ENCODE data around the gene WASL. TPM values are rescaled to one million over a fixed set of nuclear protein-coding genes. Genes with fewer than 3 reads are reported as not detected.
A peak's percentile ranks its signal among the peaks of the same experiment; 100 is the strongest.

Gene WASL
- total and polyA plus RNA-seq, 7 donors: 32.4 to 80.5 (median 43.4) TPM

DNA sequence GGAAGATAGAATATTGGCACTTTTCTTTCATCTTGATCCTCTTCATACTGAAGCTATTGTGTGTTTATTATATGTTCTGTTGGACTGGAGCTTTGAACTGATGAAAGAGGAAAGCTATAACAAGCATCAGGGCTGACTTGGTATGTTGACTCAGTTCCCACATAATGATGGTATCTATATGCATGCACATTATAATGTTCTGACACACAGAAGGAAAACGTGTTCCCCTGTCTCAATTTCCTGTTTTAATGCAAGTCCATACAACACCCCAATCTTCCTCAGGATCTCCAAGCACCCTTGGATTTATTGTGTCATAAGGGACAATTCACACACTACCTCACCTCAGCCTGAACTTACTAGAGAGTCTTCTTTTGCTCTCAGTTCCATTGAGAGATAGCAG, 8.3 kb upstream of the WASL start:
- intact Hi-C loops (cut with DNase I): no loop called here
- Histone ChIP-seq H3K4me3 (no peak overlapping the region), H3K9me3 (no peaks in the 10 kb centered on the region), H3K4me1 (peaks cover 0 to 3% (median under 1%) of the 10 kb centered on the region in 4 donors), H3K27ac (no peak overlapping the region), H3K27me3 (no peaks in the 10 kb centered on the region), H3K36me3 (no peaks in the 10 kb centered on the region)
- WGBS, 2 donors: 61 to 66% methylated on average over 1 of the region's 1 CpG
- TF ChIP-seq EP300 (IDR thresholded peaks at IDR 0.05): no peak
- TF ChIP-seq POLR2A (IDR thresholded peaks at IDR 0.05): no peak
- TF ChIP-seq POLR2AphosphoS5 (IDR thresholded peaks at IDR 0.05): no peak
- TF ChIP-seq, protein P1, sequence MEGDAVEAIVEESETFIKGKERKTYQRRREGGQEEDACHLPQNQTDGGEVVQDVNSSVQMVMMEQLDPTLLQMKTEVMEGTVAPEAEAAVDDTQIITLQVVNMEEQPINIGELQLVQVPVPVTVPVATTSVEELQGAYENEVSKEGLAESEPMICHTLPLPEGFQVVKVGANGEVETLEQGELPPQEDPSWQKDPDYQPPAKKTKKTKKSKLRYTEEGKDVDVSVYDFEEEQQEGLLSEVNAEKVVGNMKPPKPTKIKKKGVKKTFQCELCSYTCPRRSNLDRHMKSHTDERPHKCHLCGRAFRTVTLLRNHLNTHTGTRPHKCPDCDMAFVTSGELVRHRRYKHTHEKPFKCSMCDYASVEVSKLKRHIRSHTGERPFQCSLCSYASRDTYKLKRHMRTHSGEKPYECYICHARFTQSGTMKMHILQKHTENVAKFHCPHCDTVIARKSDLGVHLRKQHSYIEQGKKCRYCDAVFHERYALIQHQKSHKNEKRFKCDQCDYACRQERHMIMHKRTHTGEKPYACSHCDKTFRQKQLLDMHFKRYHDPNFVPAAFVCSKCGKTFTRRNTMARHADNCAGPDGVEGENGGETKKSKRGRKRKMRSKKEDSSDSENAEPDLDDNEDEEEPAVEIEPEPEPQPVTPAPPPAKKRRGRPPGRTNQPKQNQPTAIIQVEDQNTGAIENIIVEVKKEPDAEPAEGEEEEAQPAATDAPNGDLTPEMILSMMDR (IDR thresholded peaks at IDR 0.05): no peak
- no peak for DNase-seq

DNA sequence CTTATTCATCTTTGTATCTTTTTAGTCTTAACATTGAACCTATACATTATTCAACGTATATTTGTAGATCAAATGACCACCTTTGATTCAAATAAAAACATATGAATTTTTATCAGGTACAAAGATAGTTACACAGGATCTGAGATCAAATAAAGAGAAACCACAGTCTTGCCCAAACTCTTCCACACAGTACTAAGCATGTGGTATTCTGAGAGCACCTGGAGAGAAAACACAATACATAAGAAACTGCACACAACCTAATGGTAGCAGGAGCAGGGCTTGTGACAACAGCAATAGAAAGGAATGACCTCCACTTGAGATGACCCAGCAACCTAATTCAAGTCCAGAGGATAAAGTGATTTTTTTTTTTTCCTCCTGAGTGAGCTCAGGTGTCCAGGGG, 6.5 kb upstream of the WASL start:
- 76 to 96% methylated on average over 1 of the region's 1 CpG for WGBS, 2 donors

DNA sequence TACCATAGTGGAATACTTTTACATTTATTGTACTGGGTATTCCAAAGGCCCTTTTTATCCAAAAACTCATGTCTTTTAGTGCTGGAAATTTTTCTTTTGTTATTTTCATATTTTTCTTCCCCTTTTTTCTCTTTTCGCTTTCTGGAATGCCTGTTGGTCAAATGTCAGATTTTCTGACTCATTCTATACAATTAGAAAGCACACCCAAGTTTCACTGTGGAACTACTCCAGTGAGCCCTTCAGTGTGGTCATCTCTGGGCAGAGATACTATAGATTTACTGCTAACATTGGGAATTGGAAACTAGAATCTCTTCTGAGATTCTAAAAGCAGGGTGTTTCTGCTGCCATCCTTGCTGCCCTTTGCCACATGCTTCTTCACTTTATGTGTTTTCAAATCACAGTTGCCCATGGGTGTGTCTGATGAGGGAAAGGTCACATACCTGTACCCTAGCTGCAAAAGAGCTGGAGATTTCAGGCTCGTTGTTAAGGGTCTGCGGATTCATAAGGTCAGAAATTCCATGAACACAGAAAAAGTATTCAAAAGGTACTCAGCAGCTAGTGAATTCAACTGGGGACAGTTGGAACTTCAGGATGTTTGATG, 5.6 kb upstream of the WASL start:
- Histone ChIP-seq H3K9me3 (no peaks in the 10 kb centered on the region), H3K27me3 (no peaks in the 10 kb centered on the region), H3K27ac (no peak overlapping the region), H3K4me3 (no peak overlapping the region), H3K4me1 (peaks cover 2 to 25% (median 17%) of the 10 kb centered on the region in 4 donors), H3K36me3 (no peaks in the 10 kb centered on the region)
- WGBS, 2 donors: 35 to 73% methylated on average over 3 of the region's 3 CpGs
- DNase-seq: no peak
- TF ChIP-seq, protein P1 (IDR thresholded peaks at IDR 0.05): no peak
- intact Hi-C loops (cut with DNase I): no loop called here

More for the DNA sequence above, 6.5 kb upstream of the WASL start:
- Histone ChIP-seq H3K27ac (no peak overlapping the region), H3K9me3 (no peaks in the 10 kb centered on the region), H3K36me3 (no peaks in the 10 kb centered on the region), H3K4me1 (peaks cover 0 to 17% (median 11%) of the 10 kb centered on the region in 4 donors), H3K27me3 (no peaks in the 10 kb centered on the region), H3K4me3 (no peak overlapping the region)
- intact Hi-C loops (cut with DNase I): no loop called here
- TF ChIP-seq EP300 (IDR thresholded peaks at IDR 0.05) (no peak), POLR2A (IDR thresholded peaks at IDR 0.05) (no peak), POLR2AphosphoS5 (IDR thresholded peaks at IDR 0.05) (no peak)
- TF ChIP-seq, protein P1 (IDR thresholded peaks at IDR 0.05): no peak
- no peak for DNase-seq

DNA sequence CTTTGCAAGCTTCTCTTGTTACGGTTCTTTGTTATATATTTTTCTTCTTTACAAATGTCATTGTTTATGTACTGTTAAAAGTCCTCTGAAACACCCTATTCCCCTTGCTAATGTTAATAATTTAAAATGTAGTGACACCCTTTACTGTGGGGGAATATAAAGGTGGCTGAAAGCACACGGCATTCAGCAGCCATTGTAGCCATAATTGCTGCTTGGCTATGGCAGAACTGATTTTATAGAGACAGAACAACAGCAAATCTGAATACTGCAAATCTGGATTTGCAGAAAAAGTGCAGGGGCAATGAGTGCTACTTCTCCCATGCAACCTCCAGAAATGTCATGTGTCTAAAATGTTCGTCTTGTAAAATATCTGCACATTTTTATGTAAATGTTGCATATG, 3.7 kb upstream of the WASL start:
- intact Hi-C loops (cut with DNase I): no loop called here
- TF ChIP-seq, protein P1 (IDR thresholded peaks at IDR 0.05): no peak
- TF ChIP-seq EP300 (IDR thresholded peaks at IDR 0.05): no peak
- TF ChIP-seq POLR2AphosphoS5 (IDR thresholded peaks at IDR 0.05): no peak
- TF ChIP-seq POLR2A (IDR thresholded peaks at IDR 0.05): no peak
- Histone ChIP-seq H3K27ac (no peak overlapping the region), H3K36me3 (no peaks in the 10 kb centered on the region), H3K4me3 (no peak overlapping the region), H3K27me3 (no peaks in the 10 kb centered on the region), H3K4me1 (peaks cover 2 to 25% (median 19%) of the 10 kb centered on the region in 4 donors), H3K9me3 (no peaks in the 10 kb centered on the region)
- no peak for DNase-seq
- WGBS, 2 donors: 89 to 92% methylated on average over 3 of the region's 3 CpGs

DNA sequence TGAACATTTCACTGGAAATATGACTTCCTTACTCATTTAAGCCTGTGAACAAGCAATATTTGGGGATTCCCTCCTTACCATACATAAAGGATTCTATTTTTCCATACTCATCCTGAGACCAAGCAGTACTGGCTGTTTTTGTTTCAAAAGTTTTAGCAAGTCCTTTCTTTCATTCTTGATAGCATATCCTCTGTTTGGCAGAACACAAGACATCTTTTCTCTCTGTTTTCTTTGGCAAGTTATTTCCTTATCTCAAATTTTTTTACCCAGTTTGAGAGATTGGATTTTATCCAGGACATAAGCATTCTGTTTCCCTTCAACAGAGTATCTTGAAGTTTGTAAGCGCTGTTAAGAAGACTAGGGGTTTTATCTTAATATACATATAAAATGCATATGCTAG, 3.0 kb upstream of the WASL start:
- no peaks in the 10 kb centered on the region for H3K36me3 ChIP-seq
- H3K27me3 ChIP-seq: no peaks in the 10 kb centered on the region
- H3K4me1 ChIP-seq: peaks cover 2 to 32% (median 24%) of the 10 kb centered on the region in 4 donors
- DNase-seq: no peak
- H3K4me3 ChIP-seq: no peak overlapping the region
- H3K9me3 ChIP-seq: no peaks in the 10 kb centered on the region
- peak overlapping the region in 2 of 4 donors; percentile 16 to 99 for H3K27ac ChIP-seq
- TF ChIP-seq EP300 (IDR thresholded peaks at IDR 0.05) (no peak), POLR2AphosphoS5 (IDR thresholded peaks at IDR 0.05) (no peak), POLR2A (IDR thresholded peaks at IDR 0.05) (no peak)
- TF ChIP-seq, protein P1 (IDR thresholded peaks at IDR 0.05): no peak
- 82 to 91% methylated on average over 1 of the region's 1 CpG for WGBS, 2 donors
- intact Hi-C loops (cut with DNase I): no loop called here
